Activated CD4-positive, alpha-beta T cell treated with anti-CD3 and anti-CD28 coated beads for 4 hours (primary cell): Measurements from ENCODE around the gene RAP1GDS1.
"Not testable (repeated sequence)": the region's sequence is repeated elsewhere in the genome, so short reads cannot be mapped to it uniquely, and the experiment has no call there.

Experiments
- DNase-seq, 2 donors: peaks; one replicate each; pipeline ENCODE4 v3.0.0-alpha.2; 2020

The RAP1GDS1 gene

GRCh38 chr4:98446499-98447375 lies 185.6 kb downstream of the RAP1GDS1 start:
- peak; percentile 49 to 56 for DNase-seq

DNA sequence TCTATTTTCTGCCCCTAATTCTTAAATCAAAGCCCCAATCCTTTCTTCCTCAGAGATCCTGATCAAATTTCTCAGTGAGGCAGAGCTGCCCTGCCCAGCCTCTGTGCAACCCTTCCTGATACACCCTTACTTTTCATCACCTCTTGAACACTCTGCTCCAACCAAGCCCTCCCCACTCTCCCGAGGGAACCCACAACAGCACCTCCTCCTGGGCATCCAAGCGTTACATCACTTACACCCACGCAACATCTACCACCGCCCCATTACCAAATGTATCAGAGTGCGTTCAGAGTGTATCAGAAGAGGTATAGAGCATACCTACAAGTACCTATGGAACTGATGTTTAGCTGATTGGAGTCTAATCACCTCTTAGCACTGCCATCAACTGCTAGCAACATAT lies 186.5 kb downstream of the RAP1GDS1 start:
- DNase-seq: no peak

DNA sequence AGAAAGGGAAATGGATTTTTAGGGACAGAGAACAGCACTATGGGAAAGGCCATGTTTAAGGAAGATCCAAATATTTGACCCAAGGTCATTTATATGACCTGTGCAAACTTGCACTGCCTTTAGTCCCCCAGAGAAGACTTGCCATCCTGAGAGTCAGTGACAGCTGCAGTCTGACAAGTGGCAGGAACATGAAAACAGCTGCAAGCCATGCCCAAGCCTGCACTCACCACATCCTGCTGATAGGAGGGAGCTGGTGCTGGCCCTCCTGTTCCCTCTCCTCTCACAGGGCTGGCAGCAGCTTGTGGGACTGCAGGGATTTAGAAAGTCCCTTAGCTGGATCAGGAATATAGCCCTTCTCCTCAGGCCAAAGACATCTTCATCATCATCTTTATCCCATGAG lies 187.7 kb downstream of the RAP1GDS1 start:
- DNase-seq: no peak

- DNase-seq: no peak
Measured at GRCh38 chr4:98452091-98452490, 190.9 kb downstream of the RAP1GDS1 start.

DNA sequence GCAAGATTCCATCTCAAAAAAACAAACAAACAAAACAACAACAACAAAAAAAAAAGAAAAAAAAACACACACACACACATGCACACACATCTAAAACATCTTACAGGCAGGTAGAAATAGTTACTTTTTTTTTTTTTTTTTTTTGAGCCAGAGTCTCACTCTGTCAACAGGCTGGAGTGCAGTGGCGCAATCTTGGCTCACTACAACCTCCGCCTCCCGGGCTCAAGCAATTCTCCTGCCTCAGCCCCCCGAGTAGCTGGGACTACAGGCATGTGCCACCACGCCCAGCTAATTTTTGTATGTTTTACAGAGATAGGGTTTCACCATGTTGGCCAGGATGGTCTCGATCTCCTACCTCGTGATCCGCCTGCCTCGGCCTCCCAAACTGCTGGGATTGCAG lies 196.2 kb downstream of the RAP1GDS1 start:
- DNase-seq: not testable (repeated sequence)

GRCh38 chr4:98461121-98461865 lies 200.1 kb downstream of the RAP1GDS1 start:
- not testable (repeated sequence) for DNase-seq

GRCh38 chr4:98462487-98462886 lies 201.3 kb downstream of the RAP1GDS1 start:
- no peak for DNase-seq

- DNase-seq: no peak
Measured at GRCh38 chr4:98466868-98467599, 205.8 kb downstream of the RAP1GDS1 start.

GRCh38 chr4:98467627-98468072 lies 206.5 kb downstream of the RAP1GDS1 start:
- DNase-seq: peak; percentile 74 to 76

GRCh38 chr4:98468709-98469108 lies 207.5 kb downstream of the RAP1GDS1 start:
- no peak for DNase-seq

GRCh38 chr4:98469771-98470170 lies 208.6 kb downstream of the RAP1GDS1 start:
- no peak for DNase-seq

- no peak for DNase-seq
Measured at GRCh38 chr4:98470366-98470765, 209.2 kb downstream of the RAP1GDS1 start.

DNA sequence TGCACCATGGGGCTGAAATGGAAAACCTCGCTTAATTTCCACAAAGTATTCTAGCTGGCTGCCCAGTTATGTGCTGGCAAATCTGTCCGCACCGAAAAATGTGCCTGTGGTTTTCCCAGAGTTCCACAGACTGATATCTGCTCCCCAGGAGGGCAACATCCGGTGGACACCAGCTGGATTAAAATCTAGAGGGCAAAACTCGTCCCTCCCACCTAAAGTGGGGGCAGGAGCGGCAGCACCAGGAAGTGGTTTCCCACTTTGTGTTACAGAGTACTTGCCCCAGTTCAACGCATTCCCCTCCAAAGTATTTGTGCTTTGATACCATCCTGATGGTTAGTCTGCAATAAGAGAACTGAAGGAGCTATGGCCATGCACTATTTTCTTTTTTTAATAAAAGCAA lies 209.6 kb downstream of the RAP1GDS1 start:
- DNase-seq: no peak

GRCh38 chr4:98473046-98473445 lies 211.9 kb downstream of the RAP1GDS1 start:
- DNase-seq: no peak

DNA sequence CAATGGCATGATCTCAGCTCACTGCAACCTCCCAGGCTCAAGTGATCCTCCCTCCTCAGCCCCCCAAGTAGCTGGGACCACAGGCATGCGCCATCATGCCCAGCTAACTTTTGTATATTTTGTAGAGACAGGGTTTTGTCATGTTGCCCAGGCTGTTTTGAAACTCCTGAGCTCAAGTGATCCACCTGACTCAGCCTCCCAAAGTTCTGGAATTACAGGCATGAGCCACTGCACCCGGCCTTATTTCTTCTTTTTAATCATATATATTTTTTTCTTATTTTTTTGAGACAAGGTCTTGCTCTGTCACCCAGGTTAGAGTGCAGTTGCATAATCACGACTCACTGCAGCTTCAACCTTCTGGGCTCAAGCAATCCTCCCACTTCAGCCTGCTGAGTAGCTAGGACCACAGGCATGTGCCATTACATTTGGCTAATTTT lies 213.2 kb downstream of the RAP1GDS1 start:
- no peak for DNase-seq

DNA sequence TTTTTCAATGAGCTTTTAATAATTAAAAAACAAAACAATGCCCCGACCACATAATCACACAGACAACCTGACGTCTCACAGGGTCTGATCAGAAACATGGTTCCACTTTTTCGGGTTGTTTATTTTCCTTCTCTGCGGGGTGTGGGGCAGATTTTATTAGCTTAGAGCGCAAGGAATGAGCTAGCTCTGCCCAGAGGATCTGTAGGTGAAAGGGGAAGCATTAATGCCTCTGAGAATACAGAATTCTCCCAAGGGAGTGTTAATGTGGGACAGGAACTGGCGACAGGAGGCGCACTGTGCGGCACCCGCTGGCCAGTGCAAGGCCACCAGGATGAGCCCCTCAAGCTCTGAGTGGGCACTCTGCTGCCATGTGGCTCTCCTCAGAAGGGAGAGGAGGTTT lies 215.7 kb downstream of the RAP1GDS1 start:
- DNase-seq: no peak

GRCh38 chr4:98479590-98479989 lies 218.4 kb downstream of the RAP1GDS1 start:
- DNase-seq: not testable (repeated sequence)

GRCh38 chr4:98480535-98480934 lies 219.4 kb downstream of the RAP1GDS1 start:
- no peak for DNase-seq

- no peak for DNase-seq
Measured at GRCh38 chr4:98481167-98481566, 220.0 kb downstream of the RAP1GDS1 start.

GRCh38 chr4:98482503-98482846 lies 221.3 kb downstream of the RAP1GDS1 start:
- DNase-seq: no peak

DNA sequence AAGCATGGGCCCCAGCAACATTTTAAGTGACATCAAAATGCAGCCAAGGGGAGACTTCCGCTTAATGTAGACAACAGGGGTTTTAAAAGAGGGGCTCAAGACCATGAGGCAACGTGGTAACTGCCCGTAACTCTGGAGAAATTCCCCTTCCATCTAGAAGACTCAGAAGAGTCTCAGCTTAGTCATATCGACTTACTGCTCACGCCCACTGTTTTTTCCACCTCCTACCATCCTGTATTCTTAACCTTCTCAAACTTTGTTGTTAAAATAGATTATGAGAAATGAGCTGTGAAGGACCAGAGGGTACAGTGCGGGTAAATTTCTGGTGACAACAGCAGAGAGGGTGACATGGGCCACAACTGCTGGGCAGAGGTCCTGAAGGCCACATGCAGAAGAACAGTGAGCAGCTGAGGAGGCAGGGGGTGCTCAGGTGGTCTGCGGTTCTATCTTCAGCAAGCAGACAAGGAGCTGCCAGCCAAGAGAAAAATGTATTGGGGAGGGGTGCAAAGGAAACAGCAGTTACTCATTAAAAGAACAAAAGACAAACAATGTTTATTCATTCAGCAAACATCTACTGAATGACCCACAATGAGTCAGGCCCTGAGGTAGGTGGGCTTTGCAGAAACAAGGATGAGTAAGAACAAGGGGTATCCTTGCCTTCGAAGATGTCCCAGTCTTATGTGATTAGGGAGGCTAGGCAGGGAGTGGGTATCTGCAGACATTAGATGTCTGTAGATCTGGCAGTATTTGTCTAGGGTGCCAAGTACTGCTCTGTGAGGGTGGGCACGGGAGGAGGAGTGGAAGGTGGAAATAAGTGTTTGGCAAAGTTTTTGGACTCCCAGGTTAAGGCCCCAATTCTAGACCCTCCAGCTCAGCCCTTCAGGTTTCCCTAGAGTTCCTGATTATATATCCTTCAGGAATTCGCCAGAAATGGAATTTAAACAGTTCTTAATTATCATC lies 221.9 kb downstream of the RAP1GDS1 start:
- DNase-seq: peak; percentile 45 to 51

GRCh38 chr4:98484031-98484430 lies 222.8 kb downstream of the RAP1GDS1 start:
- no peak for DNase-seq
